A549 (cell line): ENCODE data around the gene MAP3K14.

Experiments used
- CBX8 ChIP-seq: fragments of 200-600 bp; sonication (generic); IDR thresholded peaks from 2 replicates; pipeline ENCODE4 v1.6.1; 2016
- CEBPB ChIP-seq, 2 experiments: fragments of >200 bp in 1 of 2; sonication (Bioruptor Twin) in 1 of 2; formaldehyde crosslinking in 1 of 2; IDR thresholded peaks; 2 replicates each; pipeline ENCODE4 v1.6.1; 2012 to 2016
- CTCF ChIP-seq: fragments of >200 bp; sonication (Bioruptor Twin); formaldehyde crosslinking; IDR thresholded peaks from 3 replicates; pipeline ENCODE4 v1.5.1; 2016
- EHF ChIP-seq: fragments of 250-450 bp; sonication (Bioruptor Pico); IDR thresholded peaks from 2 replicates; pipeline ENCODE4 v1.5.0; 2020; ENCODE audit warnings: mild to moderate bottlenecking
- HMGXB4 ChIP-seq: fragments of 250-450 bp; sonication (Bioruptor Pico); IDR thresholded peaks from 2 replicates; pipeline ENCODE4 v1.5.0; 2021; ENCODE audit warnings: mild to moderate bottlenecking, moderate library complexity, borderline replicate concordance
- KDM5A ChIP-seq: fragments of 200-600 bp; sonication (generic); IDR thresholded peaks from 2 replicates; pipeline ENCODE4 v1.6.1; 2016; ENCODE audit warnings: antibody characterized with exemption, mild to moderate bottlenecking
- MAFK ChIP-seq: fragments of 450-650 bp; IDR thresholded peaks from 2 replicates; pipeline ENCODE4 v1.6.1; 2014; ENCODE audit not compliant: partially characterized antibody
- MAX ChIP-seq: IDR thresholded peaks from 2 replicates; pipeline ENCODE4 v1.6.1; 2012
- POLR2A ChIP-seq: IDR thresholded peaks from 2 replicates; pipeline ENCODE4 v1.6.1; 2012; ENCODE audit warnings: mild to moderate bottlenecking, low read length
- RAD21 ChIP-seq, 2 experiments: fragments of >200 bp in 1 of 2; sonication (Bioruptor Twin) in 1 of 2; formaldehyde crosslinking in 1 of 2; IDR thresholded peaks in 1 of 2; conservative IDR thresholded peaks in 1 of 2; 2 replicates in 1 of 2; 3 replicates in 1 of 2; pipeline ENCODE4 v1.6.1; 2012 to 2018; ENCODE audit warnings: inconsistent platforms in 1 of 2
- USF2 ChIP-seq: fragments of 450-650 bp; IDR thresholded peaks from 2 replicates; pipeline ENCODE4 v1.6.1; 2014; ENCODE audit warnings: antibody characterized with exemption

- TF ChIP-seq MAX = no peak
- TF ChIP-seq CTCF = no peak
- TF ChIP-seq POLR2A = no peak
- TF ChIP-seq HMGXB4 (CRISPR knock-in tag) = no peak
- TF ChIP-seq USF2 = no peak
- TF ChIP-seq CBX8 = no peak
- TF ChIP-seq CEBPB (IDR thresholded peaks at IDR 0.05) = no peak
- TF ChIP-seq RAD21 (conservative IDR thresholded peaks at IDR 0.05 in 1 of 2, IDR thresholded peaks at IDR 0.05 in 1 of 2) = no peak
- TF ChIP-seq EHF = no peak
- TF ChIP-seq KDM5A = no peak
- no peak for TF ChIP-seq MAFK
Measured at GRCh38 chr17:45300060-45300751, 16.6 kb downstream of the MAP3K14 start.
